NAMALWA (cell line): ENCODE measurements around the gene AHCTF1.

Experiments
- DNase-seq: peaks from one replicate; pipeline ENCODE4 v3.0.0-alpha.2; 2015; ENCODE audit warnings: low spot score

Gene AHCTF1

DNA sequence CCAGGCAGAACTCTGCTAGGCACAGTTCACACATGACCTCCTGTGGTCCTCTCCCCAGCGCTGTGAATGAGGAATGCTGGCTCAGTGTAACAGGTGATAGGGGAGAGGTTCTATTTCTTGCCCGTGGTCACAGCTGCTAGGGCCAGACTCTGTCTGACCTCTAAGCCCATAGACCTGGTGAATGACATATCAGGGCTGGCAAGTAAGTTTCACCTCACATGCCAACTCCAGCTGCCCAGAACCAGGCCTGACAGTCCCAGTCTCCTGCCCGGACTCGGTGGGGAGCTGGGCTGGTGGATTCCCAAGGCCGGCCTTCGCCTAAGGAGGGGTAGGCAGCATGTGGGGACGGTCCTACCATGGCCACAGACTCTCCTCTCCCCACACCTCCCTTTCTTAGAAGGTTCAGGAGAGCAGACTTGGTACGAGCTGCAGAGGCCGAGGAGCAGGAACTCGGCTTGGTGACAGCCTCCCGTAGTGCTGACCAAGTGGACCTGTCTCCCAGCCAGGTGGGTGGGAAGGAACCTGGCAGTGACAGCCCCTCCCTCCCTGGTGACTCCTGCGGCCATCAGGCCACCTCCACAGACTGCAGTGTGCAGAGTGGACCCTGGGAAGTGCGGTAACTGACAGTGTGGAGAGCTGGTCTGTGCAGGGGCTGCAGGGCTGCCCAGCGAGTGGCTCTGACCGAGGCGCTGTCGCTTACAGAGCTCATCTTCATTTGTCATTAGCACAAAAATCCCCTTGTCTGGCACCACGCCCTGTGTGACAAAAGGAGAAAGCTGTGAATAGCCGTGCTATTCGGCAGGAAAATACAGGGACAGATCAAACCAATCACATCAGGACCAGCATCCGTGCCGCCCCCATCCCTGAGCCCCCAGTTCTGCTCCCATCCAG, 132.9 kb downstream of the AHCTF1 start:
- DNase-seq = no peak

DNA sequence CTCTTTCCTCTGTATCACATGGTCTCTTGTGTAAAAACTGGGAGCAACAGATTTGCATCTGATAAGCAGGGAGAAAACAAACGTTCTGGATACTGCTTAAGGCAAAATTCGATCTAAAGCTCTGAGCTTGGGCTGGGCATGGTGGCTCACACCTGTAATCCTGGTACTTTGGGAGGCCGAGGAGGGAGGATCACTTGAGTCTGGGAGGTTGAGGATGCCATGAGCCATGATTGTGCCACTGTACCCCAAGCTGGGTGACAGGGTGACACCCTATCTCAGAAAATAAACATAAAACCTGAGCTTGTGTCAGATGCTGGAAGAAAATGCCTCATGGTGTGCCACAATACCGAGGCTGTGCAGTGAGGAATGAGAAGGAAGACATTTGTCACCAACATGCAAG, 133.6 kb downstream of the AHCTF1 start:
- no peak for DNase-seq

DNA sequence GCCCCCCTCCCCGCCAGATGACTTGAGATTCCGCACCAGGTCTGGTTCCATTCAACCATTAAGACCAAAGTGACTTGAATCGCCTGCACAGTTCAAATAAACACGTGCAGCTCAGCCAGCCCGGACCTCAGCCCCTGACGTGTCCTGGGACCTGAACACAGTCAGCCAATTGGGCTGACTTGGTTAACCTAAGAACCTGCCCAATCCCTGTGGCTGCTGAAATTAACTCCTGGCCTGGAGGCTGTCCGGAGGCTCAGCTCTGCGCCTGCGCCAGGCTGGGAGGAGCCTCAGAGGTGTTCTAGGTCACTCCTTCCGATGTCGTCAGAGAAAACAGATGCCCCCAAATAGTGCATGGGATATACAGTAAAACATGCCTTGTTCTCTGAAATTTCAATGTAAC, 134.2 kb downstream of the AHCTF1 start:
- DNase-seq = no peak

DNA sequence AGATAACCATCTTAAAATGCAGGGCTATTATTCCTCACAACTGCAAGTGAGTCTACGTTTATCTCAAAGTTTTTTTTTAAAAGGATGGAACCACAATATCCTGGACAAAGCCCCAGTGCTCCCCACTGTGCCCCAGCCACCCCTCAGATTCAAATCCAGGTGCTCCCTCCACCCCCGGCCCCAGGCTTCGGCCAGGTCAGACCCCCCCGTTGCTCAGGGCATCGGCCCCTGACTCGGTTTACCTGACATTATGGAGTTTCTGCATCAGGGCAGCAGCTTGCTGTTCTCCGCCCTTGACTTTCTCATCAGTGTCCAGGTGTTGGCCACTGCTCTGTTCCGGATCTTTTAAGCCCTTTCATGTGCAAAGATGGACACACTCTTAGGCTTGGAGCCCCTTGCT, 134.6 kb downstream of the AHCTF1 start:
- no peak for DNase-seq

DNA sequence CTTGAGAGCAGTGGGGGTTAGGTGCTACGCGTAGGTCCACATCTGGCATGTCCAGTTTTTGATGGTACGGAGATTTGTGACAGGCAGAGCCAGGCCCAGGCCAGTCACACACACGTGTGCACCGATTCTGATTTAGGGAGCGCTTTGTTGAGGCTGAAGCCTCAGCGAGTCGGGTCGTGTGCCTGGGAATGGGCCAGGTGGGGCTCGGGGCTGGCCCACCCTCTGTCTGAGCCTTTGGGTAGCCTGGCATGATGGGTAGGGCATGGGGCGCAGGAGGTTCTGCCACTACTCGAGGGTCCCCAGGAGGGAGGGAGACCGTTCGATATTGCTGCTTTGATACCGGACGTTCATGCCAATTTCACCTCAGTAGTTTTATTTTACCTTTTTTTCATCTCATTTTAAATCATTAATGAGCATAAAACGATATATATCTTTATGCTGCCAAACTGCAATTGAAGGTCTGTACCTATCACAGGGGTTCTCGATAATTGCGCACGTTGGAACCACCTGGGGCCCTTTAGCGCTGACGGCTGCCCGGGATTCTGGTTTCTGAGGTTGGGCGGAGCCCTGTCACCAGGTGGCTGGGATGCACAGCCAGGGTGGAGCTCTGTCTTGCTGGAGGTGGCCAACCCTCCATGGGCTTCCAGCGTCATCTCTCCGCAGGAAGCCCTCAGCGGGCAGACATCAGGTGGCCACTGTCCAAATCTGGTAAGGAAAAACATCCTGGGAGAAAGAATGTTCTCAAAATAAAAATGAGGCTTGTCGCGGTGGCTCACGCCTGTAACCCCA, 135.6 kb downstream of the AHCTF1 start:
- DNase-seq = no peak

DNA sequence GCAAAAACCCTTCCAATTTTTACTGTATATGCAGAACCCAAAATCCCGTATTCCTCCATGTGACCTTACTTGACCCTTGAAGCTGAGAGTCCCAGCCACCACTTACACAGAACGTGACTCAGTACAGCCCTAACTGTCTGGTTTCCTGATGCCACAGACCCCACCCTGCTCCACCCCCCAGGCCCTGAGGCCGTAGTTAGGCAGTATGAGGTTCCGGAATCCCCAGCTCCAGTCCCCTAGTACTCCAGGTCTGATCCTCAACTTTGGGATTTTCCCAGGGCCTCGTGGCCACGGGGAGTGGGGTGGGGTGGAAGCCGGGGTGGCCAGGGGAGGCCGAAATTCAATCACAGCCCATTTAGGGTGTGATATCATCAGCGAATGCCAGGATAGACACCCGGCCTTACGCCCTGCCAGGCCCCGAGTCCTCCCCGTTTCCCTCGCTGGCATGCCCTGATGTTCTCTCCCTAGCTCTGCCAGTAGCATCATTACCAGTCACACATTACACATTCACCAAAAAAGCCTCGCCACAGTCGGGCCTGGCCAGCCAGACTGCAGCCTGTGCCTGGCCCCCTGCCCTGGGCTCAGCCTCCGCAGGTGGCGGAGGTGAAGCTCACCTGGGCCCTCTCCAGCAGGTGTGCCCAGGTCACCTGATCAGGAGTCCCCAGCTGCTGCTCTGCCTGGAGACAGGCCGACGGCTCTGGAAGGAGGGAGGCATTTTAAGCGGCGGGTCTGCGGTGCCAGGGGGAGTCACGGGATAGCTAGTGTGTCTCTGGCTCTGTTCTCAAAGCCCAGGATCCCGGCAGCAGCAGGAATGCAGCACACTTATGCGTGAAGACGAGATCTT, 136.7 kb downstream of the AHCTF1 start:
- DNase-seq = no peak

DNA sequence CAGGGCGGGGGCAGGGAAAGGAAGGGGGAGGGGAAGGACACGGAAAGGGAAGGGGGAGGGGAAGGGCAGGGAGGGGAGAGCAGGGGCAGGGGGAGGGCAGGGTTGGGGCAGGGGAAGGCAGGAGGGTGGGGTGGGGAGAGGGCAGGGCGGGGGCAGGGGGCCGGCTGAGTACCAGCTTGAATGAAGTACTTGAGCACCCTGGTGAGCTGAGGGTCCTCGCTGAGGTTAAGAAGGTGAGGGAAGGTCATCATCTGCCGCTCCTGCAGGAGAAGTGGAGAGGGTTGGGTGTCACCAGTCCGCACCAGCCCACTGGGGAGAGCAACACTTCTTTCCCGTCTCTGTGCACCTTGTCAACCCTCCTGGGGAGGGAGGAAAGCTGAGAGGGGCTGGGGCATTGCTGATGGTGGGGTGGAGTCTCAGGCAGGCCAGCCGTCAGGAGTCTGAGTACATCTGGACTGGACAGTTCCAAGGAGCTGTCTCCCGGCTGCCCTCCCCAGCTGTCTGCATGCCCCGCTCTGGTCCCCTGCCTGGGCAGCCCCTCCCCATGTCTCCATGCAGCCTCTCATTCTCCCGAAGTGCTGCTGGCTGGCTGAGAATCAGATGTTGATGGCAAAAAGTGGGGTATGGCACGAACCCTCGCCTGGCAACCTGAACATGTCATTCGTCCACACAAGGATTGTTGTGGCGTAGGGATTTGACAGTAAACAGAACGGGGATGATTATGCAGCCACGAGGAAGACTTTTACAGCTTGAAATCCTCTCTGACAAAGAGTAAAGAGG, 137.5 kb downstream of the AHCTF1 start:
- no peak for DNase-seq

DNA sequence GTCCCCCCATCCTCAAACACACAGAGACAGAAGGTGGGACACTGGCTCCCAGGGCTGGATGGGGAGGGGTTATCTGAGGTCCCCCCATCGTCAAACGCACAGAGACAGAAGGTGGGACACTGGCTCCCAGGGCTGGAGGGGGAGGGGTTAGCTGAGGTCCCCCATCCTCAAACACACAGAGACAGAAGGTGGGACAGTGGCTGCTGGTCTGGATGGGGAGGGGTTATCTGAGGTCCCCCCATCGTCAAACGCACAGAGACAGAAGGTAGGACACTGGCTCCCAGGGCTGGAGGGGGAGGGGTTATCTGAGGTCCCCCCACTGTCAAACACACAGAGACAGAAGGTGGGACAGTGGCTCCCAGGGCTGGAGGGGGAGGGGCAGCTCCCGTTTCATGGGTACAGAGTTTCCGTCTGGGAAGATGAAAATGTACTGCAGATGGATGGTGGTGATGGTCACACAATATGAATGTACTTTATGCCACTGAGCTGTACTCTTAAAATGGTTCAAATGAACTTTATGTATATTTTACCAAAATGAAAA, 138.3 kb downstream of the AHCTF1 start:
- DNase-seq = no peak

DNA sequence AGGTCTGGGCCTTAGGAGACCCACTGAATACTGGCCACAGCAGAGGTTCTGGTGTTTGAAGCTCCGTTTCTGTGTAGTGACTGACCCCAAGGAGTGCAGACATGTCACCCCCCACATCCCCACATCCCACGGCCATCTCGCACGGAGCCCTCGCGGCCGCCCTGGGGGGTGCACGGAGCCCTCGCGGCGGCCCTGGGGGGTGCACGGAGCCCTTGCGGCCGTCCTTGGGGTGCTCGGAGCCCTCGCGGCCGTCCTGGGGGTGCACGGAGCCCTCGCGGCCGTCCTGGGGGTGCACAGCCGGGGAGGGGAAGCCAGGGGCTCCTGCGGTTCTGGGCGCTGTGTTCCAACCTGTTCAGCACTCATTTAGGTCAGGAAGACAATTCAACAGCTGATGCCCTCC, 139.1 kb downstream of the AHCTF1 start:
- DNase-seq = no peak

DNA sequence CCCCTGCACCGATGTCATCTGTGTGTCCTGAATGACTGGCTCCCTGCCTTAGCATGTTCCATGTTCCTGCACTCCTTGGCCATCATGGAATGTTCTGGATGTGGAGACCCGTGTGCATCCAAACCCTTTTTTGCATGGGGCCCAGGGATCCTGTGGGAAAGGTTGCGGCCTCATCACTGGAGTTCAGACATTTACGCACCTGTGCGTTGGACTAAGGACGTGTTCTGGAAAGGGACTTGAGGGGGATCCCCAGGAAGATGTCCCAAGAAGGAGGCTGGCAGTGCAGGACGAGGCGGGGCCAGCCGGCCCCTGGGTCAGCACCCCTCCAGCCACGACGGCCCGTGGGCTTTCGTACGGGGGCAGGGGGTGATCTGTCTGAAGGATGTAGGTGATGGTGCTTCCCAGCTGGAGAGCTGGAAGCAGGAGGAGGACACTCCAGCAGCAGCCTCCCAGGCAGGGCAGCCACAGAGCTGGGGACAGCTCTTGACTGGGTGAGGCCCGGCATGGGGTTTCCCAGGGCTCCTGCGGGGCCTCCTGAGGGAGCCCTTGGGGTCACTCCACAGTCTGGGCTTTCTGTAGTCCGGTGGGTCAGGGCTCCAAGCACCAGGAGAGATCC, 140.3 kb downstream of the AHCTF1 start:
- no peak for DNase-seq

DNA sequence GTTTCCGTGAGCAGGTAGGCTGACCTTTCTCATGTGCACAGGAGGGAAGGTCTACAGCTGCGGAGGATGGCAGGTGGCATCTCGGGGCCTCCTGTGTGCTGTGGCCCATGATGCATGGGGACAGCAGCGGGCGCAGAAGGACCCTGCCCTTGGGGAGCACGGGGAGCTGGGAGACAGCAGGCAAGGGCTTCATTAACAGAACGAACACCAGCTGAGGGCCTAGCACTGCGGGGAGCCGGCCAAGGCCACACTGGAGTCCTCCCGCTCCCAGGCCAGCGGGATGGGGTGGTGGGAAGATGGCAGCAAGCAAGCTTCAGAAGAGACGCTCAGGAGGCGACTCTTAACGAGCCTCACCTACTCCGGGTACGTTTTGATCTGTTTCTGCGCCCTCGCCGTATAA, 140.9 kb downstream of the AHCTF1 start:
- DNase-seq = no peak

DNA sequence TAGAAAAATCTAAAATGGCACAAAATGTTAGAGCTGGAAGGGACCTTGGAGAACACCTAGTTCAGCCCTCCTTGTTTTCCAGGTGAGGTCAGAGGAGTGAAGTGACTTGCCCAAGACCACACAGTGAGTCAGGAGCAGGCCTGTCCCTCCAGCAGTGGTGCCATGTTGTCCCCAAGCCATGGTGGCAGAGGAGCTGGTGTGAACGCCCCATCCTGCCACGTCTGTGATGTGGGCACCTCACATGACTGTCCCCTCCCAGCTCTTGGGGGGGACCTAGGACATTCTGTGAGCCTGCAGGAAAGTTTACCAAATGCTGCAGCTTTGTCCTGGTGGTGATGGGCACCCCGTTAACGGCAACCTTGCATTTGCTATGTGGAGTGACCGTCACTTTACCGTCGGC, 141.4 kb downstream of the AHCTF1 start:
- no peak for DNase-seq

DNA sequence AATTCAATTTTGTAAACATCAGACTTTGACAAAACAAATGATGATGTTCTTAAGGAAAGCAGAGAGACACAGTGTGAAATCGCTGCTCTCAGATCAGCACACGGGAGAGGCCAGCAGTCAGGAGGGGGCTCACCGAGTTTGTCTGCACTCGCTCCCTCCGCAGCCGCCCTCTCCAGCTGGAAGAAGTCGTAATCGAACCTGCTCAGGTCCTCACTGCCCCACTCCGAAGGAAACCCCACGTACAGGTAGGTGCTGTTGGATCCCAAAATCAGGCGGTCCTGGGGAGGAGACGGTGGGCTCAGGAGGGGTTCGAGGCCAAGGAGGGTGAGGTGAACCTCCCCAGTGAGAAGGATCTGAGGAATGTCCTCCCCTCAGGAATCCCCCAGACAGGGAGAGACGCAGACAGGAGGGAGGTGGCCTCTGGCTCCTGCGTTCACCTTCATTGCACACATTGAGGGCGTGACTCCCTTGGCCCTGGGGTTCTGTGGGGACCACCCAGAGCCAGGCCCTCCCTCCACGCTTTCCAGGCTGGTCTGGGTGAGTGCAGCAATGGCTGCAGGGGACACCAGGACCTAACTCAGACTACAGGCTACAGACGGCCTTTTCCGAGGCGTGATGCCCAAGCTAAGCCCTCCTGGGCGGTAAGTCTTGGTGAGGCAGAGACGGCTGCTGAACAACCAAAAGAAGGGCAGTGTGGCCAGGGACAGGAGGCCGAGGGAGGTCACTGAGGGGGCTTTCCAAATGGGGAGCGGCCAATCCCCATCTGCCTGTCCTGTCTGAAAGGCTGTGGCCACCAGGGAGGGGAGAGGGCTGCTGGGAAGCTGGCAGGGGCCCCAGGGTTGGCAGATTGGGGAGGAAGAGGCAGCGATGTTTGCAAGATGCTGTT, 142.1 kb downstream of the AHCTF1 start:
- DNase-seq = no peak
